SH-SY5Y (cell line): Measurements from ENCODE around the gene RAI1.

Source experiments
- GATA2 ChIP-seq: IDR thresholded peaks from 2 replicates; pipeline ENCODE4 v1.6.1; 2011; ENCODE audit warnings: mild to moderate bottlenecking, low read depth, low read length
- GATA3 ChIP-seq: IDR thresholded peaks from 2 replicates; pipeline ENCODE4 v1.6.1; 2011; ENCODE audit warnings: low read depth, mild to moderate bottlenecking, low read length, moderate library complexity

- TF ChIP-seq GATA3 (no peak), GATA2 (no peak)
Observed at GRCh38 chr17:17786998-17787397, 105.7 kb downstream of the RAI1 start.
